HG03039 (cell line): ENCODE results near the gene BCL3.

Experiments used
- ATAC-seq: cut with Tn5 transposase; IDR thresholded peaks from one replicate; pipeline ENCODE4 v1.9.1; 2021; ENCODE audit warnings: mild to moderate bottlenecking, moderate library complexity; ENCODE audit not compliant: unreplicated experiment

BCL3 gene

GRCh38 chr19:44785271-44785670, 36.8 kb downstream of the BCL3 start:
- ATAC-seq = no peak

GRCh38 chr19:44785993-44786392, 37.5 kb downstream of the BCL3 start:
- no peak for ATAC-seq

GRCh38 chr19:44788971-44789370, 40.5 kb downstream of the BCL3 start:
- no peak for ATAC-seq

GRCh38 chr19:44789943-44790483, 41.5 kb downstream of the BCL3 start:
- no peak for ATAC-seq

GRCh38 chr19:44792281-44792680, 43.8 kb downstream of the BCL3 start:
- no peak for ATAC-seq

GRCh38 chr19:44794610-44795009, 46.1 kb downstream of the BCL3 start:
- ATAC-seq = no peak

GRCh38 chr19:44795398-44795987, 47.0 kb downstream of the BCL3 start:
- ATAC-seq = no peak

- no peak for ATAC-seq
Measured at GRCh38 chr19:44796701-44797115, 48.2 kb downstream of the BCL3 start.

- no peak for ATAC-seq
Measured at GRCh38 chr19:44799627-44800346, 51.3 kb downstream of the BCL3 start.

- no peak for ATAC-seq
Measured at GRCh38 chr19:44800461-44800860, 52.0 kb downstream of the BCL3 start.

GRCh38 chr19:44803442-44804428, 55.2 kb downstream of the BCL3 start:
- ATAC-seq = no peak

- no peak for ATAC-seq
Measured at GRCh38 chr19:44806291-44806690, 57.8 kb downstream of the BCL3 start.

- ATAC-seq = no peak
Measured at GRCh38 chr19:44807162-44807561, 58.7 kb downstream of the BCL3 start.

- no peak for ATAC-seq
Measured at GRCh38 chr19:44807652-44808462, 59.3 kb downstream of the BCL3 start.

GRCh38 chr19:44808463-44809371, 60.2 kb downstream of the BCL3 start, which contains the start of gene BCAM:
BCAM (plus strand) TSS chr19:44809103; CDS start chr19:44809125, 22 bp downstream.
- no peak for ATAC-seq
